Left ventricle myocardium inferior (tissue), 1 donor: ENCODE results near the gene IPO8. TPM values are rescaled to one million over a fixed set of nuclear protein-coding genes. Genes with fewer than 3 reads are reported as not detected.

Experiments
- DNase-seq: peaks from one replicate; pipeline ENCODE4 v3.0.0-alpha.2; 2020
- H3K27ac ChIP-seq: fragments of 200-600 bp; replicated peaks from 2 replicates; pipeline ENCODE4 v1.8.0; 2021
- H3K27me3 ChIP-seq: fragments of 200-600 bp; 2 replicates; pipeline ENCODE4 v1.8.0; 2021; ENCODE audit warnings: low read depth
- H3K36me3 ChIP-seq: fragments of 200-600 bp; 2 replicates; pipeline ENCODE4 v1.8.0; 2021
- H3K4me1 ChIP-seq: fragments of 200-600 bp; 2 replicates; pipeline ENCODE4 v1.8.0; 2021
- H3K4me3 ChIP-seq: fragments of 200-600 bp; 2 replicates; pipeline ENCODE4 v1.8.0; 2021; ENCODE audit warnings: mild to moderate bottlenecking, moderate library complexity
- H3K9me3 ChIP-seq: fragments of 200-600 bp; replicated peaks from 2 replicates; pipeline ENCODE4 v1.8.0; 2021
- CTCF ChIP-seq: fragments of 200-600 bp; IDR thresholded peaks from 2 replicates; pipeline ENCODE4 v1.8.0; 2021; ENCODE audit warnings: antibody characterized with exemption, mild to moderate bottlenecking, borderline replicate concordance
- intact Hi-C: fragments of 100-400 bp; cut with micrococcal nuclease; formaldehyde crosslinking; loops from one replicate; pipeline ENCODE4 v1.11.0; 2022
- total RNA-seq: library from RNA; stranded (reverse); fragmentation: NEBNext Ultra II Directional; extraction: Animal tissue kit (Norgen Biotek cat#: 25700); gene quantifications from one replicate; pipeline ENCODE4 v1.2.1, GENCODE V29; 2021
- donor health status: DM: no; HTN: yes; CAD: no; lungs with severe emphysema.

IPO8 gene
- total RNA-seq, 1 donor from 2014 or later, result 25.2 TPM

- Histone ChIP-seq H3K27ac (no peak overlapping the region), H3K4me1 (peaks cover 42% of the 10 kb centered on the region), H3K36me3 (no peaks in the 10 kb centered on the region), H3K4me3 (no peak overlapping the region), H3K9me3 (no peaks in the 10 kb centered on the region), H3K27me3 (no peaks in the 10 kb centered on the region)
- TF ChIP-seq CTCF, result no peak
- no peak for DNase-seq
- intact Hi-C loops, result no loop called here
Observed at GRCh38 chr12:30696943-30697342, 1.3 kb upstream of the IPO8 start.

GRCh38 chr12:30696486-30696885 lies 817 bp upstream of the IPO8 start:
- no peak for TF ChIP-seq CTCF

GRCh38 chr12:30696103-30696408 lies 387 bp upstream of the IPO8 start:
- Histone ChIP-seq H3K36me3 (no peaks in the 10 kb centered on the region), H3K4me3 (peak overlapping the region; percentile 97), H3K9me3 (no peaks in the 10 kb centered on the region), H3K27me3 (no peaks in the 10 kb centered on the region), H3K4me1 (peaks cover 49% of the 10 kb centered on the region), H3K27ac (peak overlapping the region; percentile 70)
- intact Hi-C loops, result no loop called here
- no peak for TF ChIP-seq CTCF
- DNase-seq, result no peak

More at GRCh38 chr12:30696486-30696885, 817 bp upstream of the IPO8 start:
- Histone ChIP-seq H3K4me1 (peaks cover 45% of the 10 kb centered on the region), H3K36me3 (no peaks in the 10 kb centered on the region), H3K27ac (peak overlapping the region; percentile 70), H3K9me3 (no peaks in the 10 kb centered on the region), H3K27me3 (no peaks in the 10 kb centered on the region), H3K4me3 (peak overlapping the region; percentile 97)
- no peak for DNase-seq
- intact Hi-C loops, result no loop called here

GRCh38 chr12:30694412-30695198 lies 1.1 kb downstream of the IPO8 start:
- DNase-seq, result no peak
- Histone ChIP-seq H3K4me1 (peaks cover 54% of the 10 kb centered on the region), H3K27ac (peak overlapping the region; percentile 70), H3K4me3 (peak overlapping the region; percentile 97), H3K36me3 (peaks cover 4% of the 10 kb centered on the region), H3K27me3 (no peaks in the 10 kb centered on the region), H3K9me3 (no peaks in the 10 kb centered on the region)
- no peak for TF ChIP-seq CTCF
- intact Hi-C loops, result no loop called here

- Histone ChIP-seq H3K4me3 (no peak overlapping the region), H3K9me3 (no peaks in the 10 kb centered on the region), H3K27ac (no peak overlapping the region)
Observed at GRCh38 chr12:30692470-30692869, 3.2 kb downstream of the IPO8 start.

More at GRCh38 chr12:30692470-30692869, 3.2 kb downstream of the IPO8 start:
- Histone ChIP-seq H3K36me3 (peaks cover 4% of the 10 kb centered on the region), H3K4me1 (peaks cover 54% of the 10 kb centered on the region), H3K27me3 (no peaks in the 10 kb centered on the region)
- no peak for TF ChIP-seq CTCF
- intact Hi-C loops, result no loop called here
- DNase-seq, result no peak
